Nephron progenitor cell (in vitro differentiated cells): ENCODE measurements around the gene TRIM26.
"Not testable (repeated sequence)": the region's sequence is repeated elsewhere in the genome, so short reads cannot be mapped to it uniquely, and the experiment has no call there.

Experiments used
- DNase-seq: peaks from one replicate; pipeline ENCODE4 v3.0.0; 2021
- H3K27ac Mint-ChIP-seq: 2 replicates; pipeline ENCODE4 v1.8.0; 2021; ENCODE audit warnings: mild to moderate bottlenecking, moderate library complexity, mixed read lengths
- H3K27me3 Mint-ChIP-seq: 2 replicates; pipeline ENCODE4 v1.8.0; 2021; ENCODE audit warnings: mild to moderate bottlenecking, low read depth, mixed read lengths; ENCODE audit not compliant: poor library complexity
- H3K36me3 Mint-ChIP-seq: 2 replicates; pipeline ENCODE4 v1.8.0; 2021; ENCODE audit warnings: low read depth, mixed read lengths
- H3K4me1 Mint-ChIP-seq: 2 replicates; pipeline ENCODE4 v1.8.0; 2021; ENCODE audit warnings: mixed read lengths
- H3K4me3 Mint-ChIP-seq: 2 replicates; pipeline ENCODE4 v1.8.0; 2021; ENCODE audit warnings: mild to moderate bottlenecking, moderate library complexity, mixed read lengths
- H3K9me3 Mint-ChIP-seq: 2 replicates; pipeline ENCODE4 v1.8.0; 2021; ENCODE audit warnings: mild to moderate bottlenecking, moderate library complexity, mixed read lengths
- CTCF ChIP-seq: fragments of 200-600 bp; sonication (generic); IDR thresholded peaks from 2 replicates; pipeline ENCODE4 v1.5.0; 2021; ENCODE audit warnings: antibody characterized with exemption

TRIM26 gene

GRCh38 chr6:30144811-30145210 lies 68.4 kb downstream of the TRIM26 start:
- no peak for TF ChIP-seq CTCF
- no peaks in the 10 kb centered on the region for H3K4me1 Mint-ChIP-seq
- no peak overlapping the region for H3K27ac Mint-ChIP-seq
- peaks cover 41% of the 10 kb centered on the region for H3K27me3 Mint-ChIP-seq
- no peaks in the 10 kb centered on the region for H3K9me3 Mint-ChIP-seq
- no peak for DNase-seq
- H3K4me3 Mint-ChIP-seq: no peak overlapping the region
- no peaks in the 10 kb centered on the region for H3K36me3 Mint-ChIP-seq

- Mint-ChIP-seq H3K4me3 (no peak overlapping the region), H3K27ac (no peak overlapping the region), H3K9me3 (no peaks in the 10 kb centered on the region), H3K27me3 (peaks cover 48% of the 10 kb centered on the region), H3K4me1 (no peaks in the 10 kb centered on the region), H3K36me3 (no peaks in the 10 kb centered on the region)
- TF ChIP-seq CTCF: no peak
- DNase-seq: no peak
These were observed 69.4 kb downstream of the TRIM26 start for GRCh38 chr6:30143780-30144179.

GRCh38 chr6:30142665-30143064 lies 70.5 kb downstream of the TRIM26 start:
- no peaks in the 10 kb centered on the region for H3K4me1 Mint-ChIP-seq
- H3K9me3 Mint-ChIP-seq: no peaks in the 10 kb centered on the region
- H3K36me3 Mint-ChIP-seq: no peaks in the 10 kb centered on the region
- H3K4me3 Mint-ChIP-seq: no peak overlapping the region
- TF ChIP-seq CTCF: no peak
- peaks cover 55% of the 10 kb centered on the region for H3K27me3 Mint-ChIP-seq
- H3K27ac Mint-ChIP-seq: no peak overlapping the region
- no peak for DNase-seq

- not testable (repeated sequence) for DNase-seq, H3K4me1 Mint-ChIP-seq
- H3K27me3 Mint-ChIP-seq: peaks cover 66% of the 10 kb centered on the region
These were observed 73.0 kb downstream of the TRIM26 start for GRCh38 chr6:30140240-30140639.

GRCh38 chr6:30136570-30137286 lies 76.5 kb downstream of the TRIM26 start:
- H3K27ac Mint-ChIP-seq: no peak overlapping the region
- H3K36me3 Mint-ChIP-seq: no peaks in the 10 kb centered on the region
- no peaks in the 10 kb centered on the region for H3K9me3 Mint-ChIP-seq
- no peak for DNase-seq
- H3K4me3 Mint-ChIP-seq: no peak overlapping the region
- H3K4me1 Mint-ChIP-seq: no peaks in the 10 kb centered on the region
- H3K27me3 Mint-ChIP-seq: peaks cover 71% of the 10 kb centered on the region
- TF ChIP-seq CTCF: no peak

More at GRCh38 chr6:30140240-30140639, 73.0 kb downstream of the TRIM26 start:
- H3K36me3 Mint-ChIP-seq, H3K4me3 Mint-ChIP-seq, H3K27ac Mint-ChIP-seq, H3K9me3 Mint-ChIP-seq: not testable (repeated sequence)

GRCh38 chr6:30135757-30136156 lies 77.4 kb downstream of the TRIM26 start, which contains the start of gene TRIM40:
TSS of gene TRIM40 (plus strand) at chr6:30136140. CDS start at chr6:30137037, 897 bp downstream.
- H3K4me3 Mint-ChIP-seq: no peak within 1 kb of the TSS
- H3K36me3 Mint-ChIP-seq: no peaks in the 10 kb centered on the region
- TF ChIP-seq CTCF: no peak
- H3K9me3 Mint-ChIP-seq: no peaks in the 10 kb centered on the region
- peaks cover 4% of the 10 kb centered on the region for H3K4me1 Mint-ChIP-seq
- no peak within 1 kb of the TSS for H3K27ac Mint-ChIP-seq
- peaks cover 71% of the 10 kb centered on the region for H3K27me3 Mint-ChIP-seq
- DNase-seq: no peak
